ENCODE data around the gene GAGE12D.
A peak's percentile ranks its signal among the peaks of the same experiment; 100 is the strongest.
"Not testable (repeated sequence)": the region's sequence is repeated elsewhere in the genome, so short reads cannot be mapped to it uniquely, and the experiment has no call there.

Gene GAGE12D, protein sequence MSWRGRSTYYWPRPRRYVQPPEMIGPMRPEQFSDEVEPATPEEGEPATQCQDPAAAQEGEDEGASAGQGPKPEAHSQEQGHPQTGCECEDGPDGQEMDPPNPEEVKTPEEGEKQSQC

GRCh38 chrX:49541433-49541832 is at the start of gene GAGE12D:
Gene GAGE12D, plus strand, starts transcription at chrX:49541733. Its CDS starts 1,155 bp downstream, at chrX:49542888.
- not testable (repeated sequence) for DNase-seq

DNA sequence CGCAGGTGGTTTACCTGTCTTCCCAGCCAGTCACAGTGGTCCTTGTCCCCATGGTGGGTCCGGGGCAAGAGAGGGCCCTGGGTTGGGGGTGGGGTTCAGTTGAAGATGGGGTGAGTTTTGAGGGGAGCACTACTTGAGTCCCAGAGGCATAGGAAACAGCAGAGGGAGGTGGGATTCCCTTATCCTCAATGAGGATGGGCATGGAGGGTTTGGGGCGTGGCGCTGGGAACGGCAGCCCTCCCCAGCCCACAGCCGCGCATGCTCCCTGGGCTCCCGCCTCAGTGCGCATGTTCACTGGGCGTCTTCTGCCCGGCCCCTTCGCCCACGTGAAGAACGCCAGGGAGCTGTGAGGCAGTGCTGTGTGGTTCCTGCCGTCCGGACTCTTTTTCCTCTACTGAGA is 9.7 kb upstream of the GAGE12D start, which contains the start of gene GAGE12C:
GAGE12C (plus strand) TSS at position 301 of the 400 bp plus-strand sequence. CDS start 1,155 bp downstream, outside the sequence.
- not testable (repeated sequence) for DNase-seq

- not testable (repeated sequence) for DNase-seq
These were observed 9.5 kb downstream of the GAGE12D start, which contains the start of gene GAGE12E for GRCh38 chrX:49550989-49551388. Gene GAGE12E, plus strand, starts transcription at chrX:49551289. Its CDS starts 1,155 bp downstream, at chrX:49552444.

GRCh38 chrX:49560542-49560941 is 19.0 kb downstream of the GAGE12D start, which contains the start of gene GAGE12F:
Gene GAGE12F, plus strand, starts transcription at chrX:49560842. Its CDS starts 1,155 bp downstream, at chrX:49561997.
- DNase-seq: not testable (repeated sequence)

DNA sequence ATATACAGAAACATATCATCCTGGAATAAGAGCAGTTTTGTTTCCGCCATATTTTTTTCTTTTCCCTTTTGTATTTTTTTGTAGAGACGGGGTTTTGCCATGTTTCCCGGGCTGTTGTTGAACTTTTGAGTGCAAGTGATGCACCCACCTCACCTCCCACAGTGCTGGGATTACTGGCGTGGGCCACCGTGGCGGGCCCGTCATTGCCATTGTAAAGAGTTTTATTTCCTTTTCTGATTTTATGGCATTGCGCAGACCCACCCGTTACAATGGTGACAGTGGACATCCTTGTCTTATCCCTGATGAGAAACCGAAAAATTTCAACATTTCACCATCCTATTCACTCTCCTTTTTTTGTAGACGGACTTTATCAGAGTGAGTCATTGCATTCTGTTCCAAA is 27.2 kb downstream of the GAGE12D start:
- peak; percentile 37 for DNase-seq

- not testable (repeated sequence) for DNase-seq
These were observed 27.6 kb downstream of the GAGE12D start for GRCh38 chrX:49569152-49569551.

GRCh38 chrX:49570100-49570499 is 28.6 kb downstream of the GAGE12D start, which contains the start of gene GAGE12G:
Gene GAGE12G, plus strand, starts transcription at chrX:49570400. Its CDS starts 1,155 bp downstream, at chrX:49571555.
- not testable (repeated sequence) for DNase-seq

DNA sequence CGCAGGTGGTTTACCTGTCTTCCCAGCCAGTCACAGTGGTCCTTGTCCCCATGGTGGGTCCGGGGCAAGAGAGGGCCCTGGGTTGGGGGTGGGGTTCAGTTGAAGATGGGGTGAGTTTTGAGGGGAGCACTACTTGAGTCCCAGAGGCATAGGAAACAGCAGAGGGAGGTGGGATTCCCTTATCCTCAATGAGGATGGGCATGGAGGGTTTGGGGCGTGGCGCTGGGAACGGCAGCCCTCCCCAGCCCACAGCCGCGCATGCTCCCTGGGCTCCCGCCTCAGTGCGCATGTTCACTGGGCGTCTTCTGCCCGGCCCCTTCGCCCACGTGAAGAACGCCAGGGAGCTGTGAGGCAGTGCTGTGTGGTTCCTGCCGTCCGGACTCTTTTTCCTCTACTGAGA is 38.1 kb downstream of the GAGE12D start, which contains the start of gene GAGE12H:
GAGE12H (plus strand) TSS at position 301 of the 400 bp plus-strand sequence. CDS start 1,155 bp downstream, outside the sequence.
- DNase-seq: not testable (repeated sequence)

DNA sequence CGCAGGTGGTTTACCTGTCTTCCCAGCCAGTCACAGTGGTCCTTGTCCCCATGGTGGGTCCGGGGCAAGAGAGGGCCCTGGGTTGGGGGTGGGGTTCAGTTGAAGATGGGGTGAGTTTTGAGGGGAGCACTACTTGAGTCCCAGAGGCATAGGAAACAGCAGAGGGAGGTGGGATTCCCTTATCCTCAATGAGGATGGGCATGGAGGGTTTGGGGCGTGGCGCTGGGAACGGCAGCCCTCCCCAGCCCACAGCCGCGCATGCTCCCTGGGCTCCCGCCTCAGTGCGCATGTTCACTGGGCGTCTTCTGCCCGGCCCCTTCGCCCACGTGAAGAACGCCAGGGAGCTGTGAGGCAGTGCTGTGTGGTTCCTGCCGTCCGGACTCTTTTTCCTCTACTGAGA is 47.7 kb downstream of the GAGE12D start, which contains the start of gene GAGE2A:
GAGE2A (plus strand) TSS at position 301 of the 400 bp plus-strand sequence. CDS start 1,155 bp downstream, outside the sequence.
- DNase-seq: not testable (repeated sequence)

- DNase-seq: not testable (repeated sequence)
These were observed 48.4 kb downstream of the GAGE12D start for GRCh38 chrX:49589769-49590478.

DNA sequence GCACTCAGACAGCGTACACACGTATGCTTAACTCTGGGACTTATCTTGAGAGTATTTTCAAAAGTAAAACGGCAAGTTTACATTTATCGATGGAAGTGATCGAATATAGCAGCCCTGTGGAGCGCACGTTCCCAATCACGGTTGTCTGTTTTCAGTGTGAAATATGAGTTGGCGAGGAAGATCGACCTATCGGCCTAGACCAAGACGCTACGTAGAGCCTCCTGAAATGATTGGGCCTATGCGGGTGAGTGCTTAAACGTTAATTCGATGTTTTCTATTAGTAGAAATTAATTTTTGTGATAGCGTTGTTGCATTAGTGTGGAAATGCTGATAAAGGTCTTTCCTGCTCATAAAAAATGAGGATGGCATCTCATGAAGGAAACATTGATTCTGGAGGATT is 49.0 kb downstream of the GAGE12D start:
- DNase-seq: peak; percentile 56
